Neural cell (in vitro differentiated cells): ENCODE data around the gene IGSF10. TPM values are rescaled to one million over a fixed set of nuclear protein-coding genes. Genes with fewer than 3 reads are reported as not detected.

Experiments used
- H2AFZ ChIP-seq: fragments of 200-600, 300-800 bp; sonication (generic), shearing (Covaris generic); 2 replicates; pipeline ENCODE4 v1.6.0; 2014; ENCODE audit warnings: low read depth, mild to moderate bottlenecking, antibody characterized with exemption, low read length, moderate library complexity
- H3F3A ChIP-seq: fragments of 200-600 bp; shearing (Covaris generic); 2 replicates; pipeline ENCODE4 v1.6.1; 2016; ENCODE audit warnings: mild to moderate bottlenecking, moderate library complexity, mixed read lengths, antibody characterized with exemption, low read length; ENCODE audit not compliant: insufficient read depth, poor library complexity, severe bottlenecking
- H3K27ac ChIP-seq: fragments of 200-600, 300-800 bp; sonication (generic), shearing (Covaris generic); 2 replicates; pipeline ENCODE4 v1.5.1; 2014; ENCODE audit warnings: mild to moderate bottlenecking, low read length, moderate library complexity
- H3K27me3 ChIP-seq: fragments of 300-800, 200-600 bp; sonication (generic), shearing (Covaris generic); 2 replicates; pipeline ENCODE4 v1.6.0; 2014; ENCODE audit warnings: mild to moderate bottlenecking, low read depth, low read length, moderate library complexity; ENCODE audit not compliant: insufficient read depth
- H3K36me3 ChIP-seq: fragments of 300-800, 200-600 bp; sonication (generic), shearing (Covaris generic); 2 replicates; pipeline ENCODE4 v1.5.1; 2014; ENCODE audit warnings: mild to moderate bottlenecking, antibody characterized with exemption, low read length, moderate library complexity; ENCODE audit not compliant: insufficient read depth
- H3K4me2 ChIP-seq: fragments of 300-800, 200-600 bp; sonication (generic), shearing (Covaris generic); 2 replicates; pipeline ENCODE4 v1.6.0; 2014; ENCODE audit warnings: mild to moderate bottlenecking, low read length
- H3K4me3 ChIP-seq: fragments of 300-800, 200-600 bp; sonication (generic), shearing (Covaris generic); 2 replicates; pipeline ENCODE4 v1.5.1; 2014; ENCODE audit warnings: mild to moderate bottlenecking, low read length, moderate library complexity
- H3K79me2 ChIP-seq: fragments of 200-600 bp; shearing (Covaris generic); replicated peaks from 2 replicates; pipeline ENCODE4 v1.6.0; 2014; ENCODE audit warnings: mild to moderate bottlenecking, low read length, moderate library complexity; ENCODE audit not compliant: insufficient read depth
- H3K9ac ChIP-seq: fragments of 300-800, 200-600 bp; sonication (generic), shearing (Covaris generic); 2 replicates; pipeline ENCODE4 v1.6.1; 2016; ENCODE audit warnings: mild to moderate bottlenecking, low read length, mixed read lengths
- H3K9me2 ChIP-seq: fragments of 200-600 bp; shearing (Covaris generic); 2 replicates; pipeline ENCODE4 v1.6.1; 2016; ENCODE audit warnings: mild to moderate bottlenecking, low read length, mixed read lengths; ENCODE audit not compliant: insufficient read depth
- H3K9me3 ChIP-seq: fragments of 200-600, 300-800 bp; sonication (generic), shearing (Covaris generic); 2 replicates; pipeline ENCODE4 v1.6.1; 2016; ENCODE audit warnings: mild to moderate bottlenecking, mixed run types, low read length, moderate library complexity, mixed read lengths
- H4K20me1 ChIP-seq: fragments of 200-600 bp; shearing (Covaris generic); 2 replicates; pipeline ENCODE4 v1.6.1; 2016; ENCODE audit warnings: mild to moderate bottlenecking, mixed run types; ENCODE audit not compliant: insufficient read depth
- CTCF ChIP-seq: fragments of 450-650 bp; IDR thresholded peaks from 2 replicates; pipeline ENCODE4 v1.5.1; 2014; ENCODE audit warnings: antibody characterized with exemption, mild to moderate bottlenecking, moderate library complexity; ENCODE audit not compliant: poor library complexity, severe bottlenecking
- EP300 ChIP-seq: fragments of 450-650 bp; conservative IDR thresholded peaks from 2 replicates; pipeline ENCODE4 v1.6.1; 2014; ENCODE audit warnings: antibody characterized with exemption, mild to moderate bottlenecking, moderate library complexity; ENCODE audit not compliant: poor library complexity, severe bottlenecking
- EZH2 ChIP-seq: fragments of 200-600, 300-800 bp; shearing (Covaris generic), sonication (generic); IDR thresholded peaks from 2 replicates; pipeline ENCODE4 v1.6.1; 2014; ENCODE audit warnings: antibody characterized with exemption, low read length, borderline replicate concordance, mild to moderate bottlenecking; ENCODE audit not compliant: insufficient read depth, poor library complexity, severe bottlenecking
- MXI1 ChIP-seq: fragments of 450-650 bp; conservative IDR thresholded peaks from 2 replicates; pipeline ENCODE4 v1.6.1; 2014; ENCODE audit warnings: antibody characterized with exemption, mild to moderate bottlenecking; ENCODE audit not compliant: poor library complexity, severe bottlenecking
- POLR2AphosphoS5 ChIP-seq: IDR thresholded peaks from 2 replicates; pipeline ENCODE4 v1.6.1; 2012
- RAD21 ChIP-seq: fragments of 450-650 bp; conservative IDR thresholded peaks from 2 replicates; pipeline ENCODE4 v1.6.1; 2014; ENCODE audit warnings: antibody characterized with exemption, mild to moderate bottlenecking, moderate library complexity
- TAF1 ChIP-seq: IDR thresholded peaks from 2 replicates; pipeline ENCODE4 v1.6.1; 2012; ENCODE audit warnings: low read depth
- polyA plus RNA-seq: library from polyadenylated mRNA; depleted of rRNA; stranded (reverse); fragments of >200 nt; gene quantifications from 2 replicates; pipeline ENCODE4 v1.2.3, GENCODE V29; 2014
- TF ChIP-seq, protein P1 (sequence below): IDR thresholded peaks from 2 replicates; pipeline ENCODE4 v1.6.1; 2012; ENCODE audit warnings: borderline replicate concordance

IGSF10 gene
- polyA plus RNA-seq, 1 donor from 2014 or later: not detected

GRCh38 chr3:151467069-151467468, 6.2 kb upstream of the IGSF10 start:
- TF ChIP-seq EZH2 (no peak), CTCF (no peak)
- Histone ChIP-seq H3K9ac (no peak overlapping the region), H3K79me2 (no peaks in the 10 kb centered on the region), H2AFZ (no peak overlapping the region), H4K20me1 (no peaks in the 10 kb centered on the region), H3K36me3 (no peaks in the 10 kb centered on the region), H3K9me3 (no peaks in the 10 kb centered on the region), H3K27ac (no peak overlapping the region), H3F3A (no peaks in the 10 kb centered on the region), H3K27me3 (no peaks in the 10 kb centered on the region), H3K4me3 (no peak overlapping the region), H3K4me2 (no peak overlapping the region), H3K9me2 (no peaks in the 10 kb centered on the region)

DNA sequence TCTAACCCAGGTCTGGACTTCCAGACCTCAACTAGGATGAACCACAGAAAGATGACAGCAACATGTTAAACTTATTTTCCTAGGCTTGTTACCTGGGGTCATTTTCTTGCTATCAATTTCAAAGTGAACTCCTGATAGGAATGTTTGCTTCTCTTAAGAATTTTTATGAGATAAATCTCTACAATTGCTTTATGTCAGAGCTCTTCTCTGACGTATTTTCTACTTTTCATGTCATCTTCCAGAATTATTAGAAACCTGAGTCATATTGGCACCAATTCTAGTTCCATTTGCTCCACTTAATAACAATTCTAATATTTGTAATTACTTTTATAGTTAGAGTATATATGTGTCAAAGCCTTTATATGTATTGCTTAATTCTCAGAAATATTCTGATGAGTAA, 2.1 kb upstream of the IGSF10 start:
- no peak for TF ChIP-seq MXI1
- no peak for TF ChIP-seq TAF1
- no peak for TF ChIP-seq RAD21
- no peak for TF ChIP-seq EP300
- TF ChIP-seq EZH2: no peak
- TF ChIP-seq, protein P1, sequence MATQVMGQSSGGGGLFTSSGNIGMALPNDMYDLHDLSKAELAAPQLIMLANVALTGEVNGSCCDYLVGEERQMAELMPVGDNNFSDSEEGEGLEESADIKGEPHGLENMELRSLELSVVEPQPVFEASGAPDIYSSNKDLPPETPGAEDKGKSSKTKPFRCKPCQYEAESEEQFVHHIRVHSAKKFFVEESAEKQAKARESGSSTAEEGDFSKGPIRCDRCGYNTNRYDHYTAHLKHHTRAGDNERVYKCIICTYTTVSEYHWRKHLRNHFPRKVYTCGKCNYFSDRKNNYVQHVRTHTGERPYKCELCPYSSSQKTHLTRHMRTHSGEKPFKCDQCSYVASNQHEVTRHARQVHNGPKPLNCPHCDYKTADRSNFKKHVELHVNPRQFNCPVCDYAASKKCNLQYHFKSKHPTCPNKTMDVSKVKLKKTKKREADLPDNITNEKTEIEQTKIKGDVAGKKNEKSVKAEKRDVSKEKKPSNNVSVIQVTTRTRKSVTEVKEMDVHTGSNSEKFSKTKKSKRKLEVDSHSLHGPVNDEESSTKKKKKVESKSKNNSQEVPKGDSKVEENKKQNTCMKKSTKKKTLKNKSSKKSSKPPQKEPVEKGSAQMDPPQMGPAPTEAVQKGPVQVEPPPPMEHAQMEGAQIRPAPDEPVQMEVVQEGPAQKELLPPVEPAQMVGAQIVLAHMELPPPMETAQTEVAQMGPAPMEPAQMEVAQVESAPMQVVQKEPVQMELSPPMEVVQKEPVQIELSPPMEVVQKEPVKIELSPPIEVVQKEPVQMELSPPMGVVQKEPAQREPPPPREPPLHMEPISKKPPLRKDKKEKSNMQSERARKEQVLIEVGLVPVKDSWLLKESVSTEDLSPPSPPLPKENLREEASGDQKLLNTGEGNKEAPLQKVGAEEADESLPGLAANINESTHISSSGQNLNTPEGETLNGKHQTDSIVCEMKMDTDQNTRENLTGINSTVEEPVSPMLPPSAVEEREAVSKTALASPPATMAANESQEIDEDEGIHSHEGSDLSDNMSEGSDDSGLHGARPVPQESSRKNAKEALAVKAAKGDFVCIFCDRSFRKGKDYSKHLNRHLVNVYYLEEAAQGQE: no peak
- no peak for TF ChIP-seq POLR2AphosphoS5
- no peak for TF ChIP-seq CTCF
- Histone ChIP-seq H2AFZ (no peak overlapping the region), H3K9me2 (no peaks in the 10 kb centered on the region)

More for the DNA sequence above, 2.1 kb upstream of the IGSF10 start:
- Histone ChIP-seq H3K4me3 (no peak overlapping the region), H3K9ac (no peak overlapping the region), H3K27ac (no peak overlapping the region), H3K36me3 (no peaks in the 10 kb centered on the region), H3F3A (no peaks in the 10 kb centered on the region), H3K4me2 (no peak overlapping the region), H3K27me3 (peaks cover 8% of the 10 kb centered on the region), H3K79me2 (no peaks in the 10 kb centered on the region), H4K20me1 (no peaks in the 10 kb centered on the region), H3K9me3 (no peaks in the 10 kb centered on the region)
